NCI-H2196 treated with DMSO at 0.1 percent for 48 hours (cell line): ENCODE data around the gene CRMP1.
"Not testable (repeated sequence)": the region's sequence is repeated elsewhere in the genome, so short reads cannot be mapped to it uniquely, and the experiment has no call there.

Experiments
- DNase-seq: peaks from one replicate; lab custom pipeline; 2025; ENCODE audit not compliant: unreplicated experiment; lab: John Stamatoyannopoulos, UW

The CRMP1 gene

DNA sequence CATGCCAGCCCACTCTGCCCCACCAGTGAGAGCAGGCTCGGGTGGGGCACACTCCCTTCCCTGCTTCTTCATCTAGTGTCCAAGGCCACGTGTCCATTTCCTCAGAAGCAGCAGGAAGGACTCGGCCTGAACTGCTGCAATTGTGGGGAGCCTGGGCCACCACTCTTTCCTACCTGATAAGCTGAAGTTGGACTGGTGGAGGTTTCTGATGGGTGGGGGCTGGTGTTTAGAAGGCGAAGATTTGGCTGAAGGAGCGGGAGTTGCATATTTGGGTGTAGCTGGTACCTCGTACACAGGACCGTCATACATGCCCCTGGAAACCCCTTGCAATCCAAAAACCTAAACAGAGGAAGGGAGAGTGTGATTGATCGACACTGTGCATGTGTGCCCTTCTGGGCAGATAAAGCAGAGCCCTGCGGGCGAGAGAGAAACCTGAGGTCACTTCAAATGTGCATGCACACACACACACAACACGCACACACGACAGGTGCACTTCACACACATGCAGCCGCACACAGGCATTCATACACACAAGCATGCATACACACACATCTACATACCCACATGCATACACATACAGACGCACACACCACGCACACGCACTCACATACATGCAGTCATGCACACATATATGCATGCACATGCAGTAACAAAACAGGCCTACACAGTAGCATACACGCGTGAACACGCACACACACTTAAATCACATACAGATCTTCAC lies 67.4 kb downstream of the CRMP1 start:
- no peak for DNase-seq

DNA sequence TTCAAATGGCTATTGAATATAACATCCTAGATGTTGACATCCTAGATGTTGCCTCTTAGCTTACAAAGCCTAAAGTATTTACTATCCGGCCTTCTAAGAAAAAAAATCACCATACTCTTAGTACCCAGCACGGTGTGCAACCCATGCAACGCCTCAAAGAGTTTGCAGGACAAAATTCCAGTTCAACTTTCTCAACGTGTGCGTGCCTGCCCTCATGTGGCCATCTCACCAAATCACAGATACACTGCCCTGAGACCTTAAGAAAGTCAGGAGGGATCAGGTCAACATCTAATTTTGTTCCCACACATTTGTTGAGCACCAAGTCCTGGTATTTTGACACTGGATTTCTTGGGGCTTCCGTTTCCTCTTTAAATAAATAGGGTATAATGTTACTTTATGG lies 68.3 kb downstream of the CRMP1 start:
- DNase-seq = no peak

DNA sequence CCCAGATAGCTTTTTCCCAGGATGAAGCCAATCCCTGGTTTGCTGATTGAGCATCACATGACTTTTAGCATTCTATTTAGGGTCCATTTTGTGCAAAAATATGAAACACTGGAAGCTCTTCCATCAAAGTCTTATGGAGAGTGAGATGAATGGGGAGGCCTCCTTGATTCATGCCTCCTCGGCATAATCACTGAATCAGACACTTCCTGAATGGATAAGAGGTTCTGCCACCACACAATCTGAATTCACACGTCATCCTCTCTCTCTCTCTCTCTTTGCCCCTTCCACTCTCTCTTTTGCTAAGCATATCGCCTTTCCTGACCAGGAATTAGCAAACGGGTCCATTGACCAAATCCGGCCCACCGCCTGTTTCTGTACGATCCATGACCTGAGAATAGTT lies 68.7 kb downstream of the CRMP1 start:
- DNase-seq = no peak

DNA sequence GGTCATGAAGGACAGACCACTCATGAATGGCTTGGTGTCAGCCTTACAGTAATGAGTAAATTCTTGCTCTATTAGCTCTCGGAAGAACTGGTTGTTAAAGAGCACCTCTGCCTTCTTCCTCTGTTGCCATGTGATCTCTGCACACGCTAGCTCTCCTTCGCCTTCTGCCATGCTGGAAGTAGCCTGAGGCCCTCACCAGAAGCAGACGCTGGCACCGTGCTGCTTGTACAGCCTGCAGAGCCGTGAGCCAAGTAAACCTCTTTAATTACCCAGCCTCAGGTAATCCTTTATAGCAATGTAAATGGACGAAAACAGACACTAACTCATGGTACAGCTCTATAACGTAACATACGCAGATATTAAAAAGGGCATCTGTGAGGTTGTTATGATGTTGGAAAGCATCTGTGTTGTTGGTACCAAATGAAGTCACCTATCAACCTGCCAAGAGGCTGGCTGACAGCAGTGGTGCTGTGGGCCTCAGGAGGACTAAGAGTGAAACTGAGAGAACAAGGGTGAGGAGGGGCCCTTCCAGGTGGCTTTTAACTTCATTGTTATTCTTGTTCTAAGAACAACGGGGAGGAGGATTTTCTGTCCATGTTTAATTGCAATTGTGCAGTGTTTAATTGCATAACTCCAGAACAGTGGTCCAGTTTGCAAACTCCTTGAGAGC lies 69.2 kb downstream of the CRMP1 start:
- DNase-seq = no peak

DNA sequence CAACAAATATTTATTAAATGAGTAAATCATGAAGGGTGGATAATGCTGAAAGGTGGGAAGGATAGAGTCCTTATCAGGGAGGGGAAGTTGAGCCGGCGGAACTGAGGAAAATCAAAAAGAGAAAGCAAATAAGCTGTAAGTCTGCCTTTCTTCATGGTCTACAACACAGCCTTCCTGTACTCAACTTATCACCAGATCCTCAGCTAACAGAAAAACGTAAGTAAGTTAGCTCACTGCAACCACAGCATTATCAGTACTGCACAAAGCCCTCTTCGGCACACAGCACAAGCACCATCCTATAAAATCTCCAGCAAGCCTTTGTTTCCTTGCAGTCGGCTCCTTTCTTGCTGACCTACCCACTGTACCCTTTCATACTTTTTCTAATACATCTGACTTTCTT lies 70.3 kb downstream of the CRMP1 start:
- DNase-seq = no peak

DNA sequence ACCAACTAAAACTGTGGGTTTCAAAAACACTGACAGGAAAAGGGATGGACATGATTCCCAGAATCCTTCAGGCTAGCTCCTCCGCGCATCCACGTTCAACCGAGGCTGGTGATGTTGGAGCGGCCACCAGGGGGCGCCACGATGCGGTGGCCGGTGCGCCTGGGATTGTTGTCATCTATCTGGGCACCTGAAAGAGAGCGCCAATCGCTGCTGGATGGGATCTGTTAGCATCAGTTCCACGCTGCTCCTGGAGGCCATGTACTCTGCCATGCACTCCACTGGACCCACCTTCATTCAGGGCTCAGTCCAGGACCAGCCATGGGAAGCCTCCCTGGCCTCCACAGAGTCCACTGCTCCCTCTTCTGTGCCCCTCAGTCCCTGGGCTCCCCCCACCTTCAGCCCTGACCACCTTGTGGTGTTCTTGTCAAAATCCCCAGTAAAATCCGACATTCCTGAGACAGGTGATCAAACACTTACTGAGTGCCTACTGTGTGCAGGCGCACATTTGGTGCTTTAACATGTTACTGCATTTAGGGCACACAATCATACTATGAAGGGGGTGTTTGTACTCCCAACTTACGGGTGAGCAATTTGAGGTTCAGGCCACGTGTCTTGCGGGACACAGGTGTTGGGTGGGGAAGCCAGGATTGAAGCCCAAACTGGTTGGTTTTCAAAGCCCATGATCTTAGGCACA lies 71.1 kb downstream of the CRMP1 start:
- DNase-seq = no peak

DNA sequence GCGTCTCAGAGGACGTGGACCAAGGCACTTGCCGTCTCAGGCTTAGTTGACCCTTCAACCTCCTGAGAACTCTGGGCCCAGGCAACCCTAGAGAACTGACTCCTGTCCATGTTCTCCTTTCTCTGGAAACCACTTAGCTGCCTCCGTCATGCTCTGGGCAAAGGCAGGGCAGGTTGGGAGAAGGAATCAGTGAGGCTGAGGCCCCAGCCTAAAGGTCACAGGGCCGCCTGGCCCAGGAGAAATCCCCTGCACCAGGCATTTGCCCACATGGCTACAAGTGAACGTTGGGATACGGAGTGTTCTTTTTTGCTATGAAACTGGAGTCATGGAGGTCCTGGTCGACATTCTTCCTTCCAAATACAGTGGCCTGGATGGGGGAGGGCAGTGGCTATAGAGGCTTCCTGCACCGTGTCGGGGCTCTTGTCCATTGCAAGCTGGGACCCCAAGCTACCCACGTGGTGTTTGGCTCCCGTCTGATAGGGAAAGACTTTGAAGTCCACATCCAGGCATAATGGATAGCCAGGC lies 76.0 kb downstream of the CRMP1 start:
- DNase-seq = no peak

DNA sequence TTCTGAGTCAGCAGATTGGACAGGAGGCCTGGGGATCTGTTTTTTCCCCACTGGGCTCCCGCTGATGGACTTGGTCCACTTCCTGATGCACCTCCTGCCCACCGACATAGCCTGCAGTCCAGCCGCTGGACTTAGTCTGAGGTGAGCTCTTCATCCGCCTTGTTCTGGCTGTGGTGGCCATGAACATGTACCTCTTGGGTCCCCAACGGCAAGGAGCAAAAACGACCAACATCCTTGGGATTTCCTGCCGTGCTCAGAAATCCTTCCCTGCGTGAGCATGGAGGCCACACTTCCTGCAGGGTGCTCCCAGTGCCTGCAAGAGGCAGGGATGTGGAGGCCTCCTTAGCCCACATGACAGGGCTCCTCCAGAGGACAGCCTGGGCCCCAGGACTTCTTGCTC lies 76.8 kb downstream of the CRMP1 start:
- DNase-seq = no peak

DNA sequence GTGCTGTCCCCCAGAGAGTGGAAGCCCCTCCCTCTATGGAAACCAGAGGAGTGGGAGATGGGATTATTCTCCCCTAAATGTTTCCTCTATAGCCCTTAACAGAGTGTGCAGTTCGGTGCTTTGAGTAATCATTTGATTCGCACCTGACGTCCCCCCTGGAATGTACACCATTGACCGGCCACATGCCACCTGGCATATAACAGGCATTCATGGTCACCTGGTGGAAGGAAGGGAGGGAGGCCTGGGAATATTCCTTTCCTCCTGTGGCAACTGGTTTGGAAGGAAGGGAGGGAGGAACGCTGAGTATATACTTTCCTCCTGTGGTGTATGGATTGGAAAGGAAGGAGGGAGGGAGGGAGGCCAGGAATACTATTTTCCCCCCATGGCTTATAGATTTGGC lies 77.2 kb downstream of the CRMP1 start:
- DNase-seq = no peak

DNA sequence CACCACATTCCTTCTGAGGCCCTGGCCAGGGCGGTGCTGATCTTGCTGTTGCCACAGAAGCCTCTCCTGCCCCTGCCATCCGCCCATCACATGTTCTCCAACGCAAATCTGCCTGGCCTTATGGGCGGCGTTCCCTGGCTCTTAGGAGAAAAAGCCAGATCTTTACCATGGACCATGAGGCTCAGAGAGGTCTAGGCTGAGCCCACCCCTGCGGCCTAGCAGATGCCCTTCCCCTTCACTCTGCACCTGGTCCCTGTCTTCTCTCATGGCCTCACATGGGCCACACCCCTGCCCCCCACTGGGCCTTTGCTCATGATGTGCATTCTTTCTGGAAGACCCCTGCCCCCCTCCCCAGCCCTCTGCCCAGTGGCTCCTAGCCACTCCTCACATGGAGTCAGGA lies 78.5 kb downstream of the CRMP1 start:
- DNase-seq = no peak

DNA sequence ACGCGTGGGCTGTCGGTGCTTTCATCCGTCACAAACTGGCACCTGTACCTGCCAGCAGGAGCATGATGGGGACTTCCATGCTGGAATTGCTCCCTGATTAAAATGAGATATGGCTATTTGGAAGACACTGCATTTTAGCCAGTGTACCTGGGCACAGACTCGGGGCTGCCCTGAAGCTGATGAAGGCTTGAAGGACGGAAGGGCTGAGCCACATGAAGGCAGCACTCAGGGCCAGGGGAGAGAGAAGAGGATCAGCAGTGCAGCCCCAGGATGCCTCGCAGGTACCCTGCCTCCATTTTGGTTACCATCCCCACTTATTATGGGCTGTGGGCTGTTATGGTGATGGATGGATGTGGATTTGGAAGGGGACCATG lies 79.0 kb downstream of the CRMP1 start:
- no peak for DNase-seq

DNA sequence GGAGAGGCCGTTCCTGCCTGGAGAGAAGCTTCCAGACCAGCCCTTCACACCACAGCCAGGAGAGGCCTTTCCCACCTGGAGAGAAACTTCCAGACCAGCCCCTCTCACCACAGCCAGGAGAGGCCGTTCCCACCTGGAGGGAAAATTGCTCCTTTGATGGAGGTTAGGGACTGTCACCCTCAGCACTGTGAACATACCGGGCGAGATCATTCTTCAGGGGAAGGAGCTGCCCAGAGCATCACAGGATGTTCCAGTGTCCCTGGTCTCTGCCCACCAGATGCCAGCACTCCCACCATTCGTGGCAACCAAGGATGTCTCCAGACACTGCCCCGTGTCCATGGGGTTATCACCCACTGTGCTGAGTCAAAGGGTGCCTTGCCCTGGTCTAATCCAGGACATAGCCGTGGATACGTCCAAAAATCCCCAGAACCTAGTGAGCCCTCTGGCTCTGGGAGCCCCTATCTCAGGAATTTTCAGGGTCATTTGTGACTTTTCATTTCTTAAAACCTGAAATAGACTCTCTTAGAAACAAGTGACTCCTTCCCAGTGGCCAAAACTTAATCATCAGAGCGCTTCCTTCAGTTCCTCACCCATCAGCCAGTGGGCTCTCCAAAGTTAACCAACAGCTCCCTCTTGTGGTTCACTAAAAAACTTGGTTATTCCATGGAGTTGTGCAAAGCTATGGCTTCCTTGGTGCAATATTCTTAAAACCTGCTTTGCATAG lies 80.2 kb downstream of the CRMP1 start:
- peak; percentile 55 for DNase-seq

DNA sequence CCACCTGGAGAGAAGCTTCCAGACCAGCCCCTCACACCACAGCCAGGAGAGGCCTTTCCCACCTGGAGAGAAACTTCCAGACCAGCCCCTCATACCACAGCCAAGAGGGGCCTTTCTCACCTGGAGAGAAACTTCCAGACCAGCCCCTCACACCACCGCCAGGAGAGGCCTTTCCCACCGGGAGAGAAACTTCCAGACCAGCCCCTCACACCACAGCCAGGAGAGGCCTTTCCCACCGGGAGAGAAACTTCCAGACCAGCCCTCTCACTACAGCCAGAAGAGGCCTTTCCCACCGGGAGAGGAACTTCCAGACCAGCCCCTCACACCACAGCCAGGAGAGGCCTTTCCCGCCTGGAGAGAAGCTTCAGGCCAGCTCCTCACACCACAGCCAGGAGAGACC lies 80.8 kb downstream of the CRMP1 start:
- not testable (repeated sequence) for DNase-seq

DNA sequence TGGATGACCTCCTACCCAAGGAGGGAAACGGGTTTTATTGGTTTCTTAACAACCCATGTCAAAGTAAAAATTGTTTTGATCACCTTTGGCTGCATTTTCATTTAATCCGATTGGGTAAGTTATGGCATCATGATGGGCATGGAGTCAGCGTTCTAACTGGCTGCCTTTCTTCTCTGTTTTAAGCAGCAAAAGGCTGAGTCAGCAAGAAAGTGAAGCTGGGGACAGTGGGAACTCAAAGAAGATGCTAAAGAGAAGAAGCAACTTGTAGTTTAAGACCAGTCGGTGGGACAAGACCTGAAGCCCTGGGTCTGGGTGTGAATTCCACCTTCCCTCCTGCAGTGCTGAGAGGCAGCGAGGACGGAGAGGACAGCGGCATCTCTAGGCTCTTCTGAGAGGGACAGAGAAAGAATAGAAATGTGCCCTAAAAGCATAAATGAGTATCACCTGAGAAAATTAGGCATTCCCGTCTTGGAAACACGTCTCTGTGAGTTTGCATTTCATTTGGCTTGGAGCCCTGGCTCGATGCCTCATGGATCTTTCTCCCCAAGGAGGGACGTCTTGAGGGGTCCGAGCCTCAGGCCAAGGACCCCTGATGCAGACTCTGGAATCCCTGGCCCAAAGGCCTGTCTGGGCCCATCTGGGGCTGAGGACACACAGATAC lies 82.0 kb downstream of the CRMP1 start:
- no peak for DNase-seq

DNA sequence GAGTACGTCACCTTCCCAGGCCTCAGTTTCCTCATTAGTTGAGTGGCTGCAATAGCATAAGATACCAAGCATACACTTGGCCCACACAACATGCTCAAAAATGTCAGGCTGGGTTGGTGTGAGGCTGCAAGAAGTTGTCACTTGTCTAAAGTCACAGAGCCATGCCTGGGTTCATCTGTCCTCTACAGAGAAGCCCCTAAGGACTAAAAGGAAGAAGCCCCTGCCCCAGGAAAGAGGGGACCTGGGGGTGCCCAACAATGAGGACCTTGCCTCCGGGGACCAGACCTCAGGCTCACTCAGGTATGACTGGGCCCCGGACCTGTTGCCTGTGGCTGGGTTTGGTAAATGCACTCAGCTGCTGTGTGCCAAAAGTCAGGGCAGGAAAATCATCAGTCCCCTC lies 82.7 kb downstream of the CRMP1 start:
- DNase-seq = no peak

DNA sequence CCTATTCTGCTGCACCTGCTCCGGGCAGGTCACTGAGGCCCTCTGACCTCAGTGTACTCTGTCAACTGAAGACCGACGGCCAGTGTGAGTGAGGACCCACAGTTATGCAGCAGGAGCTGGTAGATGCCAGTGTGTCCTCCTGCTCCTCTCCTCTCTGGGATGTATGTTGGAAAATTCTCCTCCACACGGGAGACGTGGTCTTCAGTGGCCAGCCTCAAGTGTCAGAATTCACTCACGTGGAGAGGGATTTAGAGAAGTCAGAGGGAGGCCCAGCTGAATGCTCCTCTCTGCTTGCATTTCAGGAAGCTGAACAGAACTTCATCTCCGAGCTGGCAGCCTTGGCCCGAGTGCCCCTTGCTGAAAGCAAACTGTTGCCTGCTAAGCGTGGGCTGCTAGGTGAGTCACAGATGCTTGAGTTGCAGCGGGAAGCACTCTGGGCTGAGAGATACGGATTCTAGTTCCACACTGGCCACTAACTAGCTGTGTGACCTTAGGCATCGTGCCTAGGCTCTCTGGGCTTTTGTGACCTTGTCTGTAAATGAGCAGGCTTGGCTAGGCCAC lies 83.6 kb downstream of the CRMP1 start:
- no peak for DNase-seq

DNA sequence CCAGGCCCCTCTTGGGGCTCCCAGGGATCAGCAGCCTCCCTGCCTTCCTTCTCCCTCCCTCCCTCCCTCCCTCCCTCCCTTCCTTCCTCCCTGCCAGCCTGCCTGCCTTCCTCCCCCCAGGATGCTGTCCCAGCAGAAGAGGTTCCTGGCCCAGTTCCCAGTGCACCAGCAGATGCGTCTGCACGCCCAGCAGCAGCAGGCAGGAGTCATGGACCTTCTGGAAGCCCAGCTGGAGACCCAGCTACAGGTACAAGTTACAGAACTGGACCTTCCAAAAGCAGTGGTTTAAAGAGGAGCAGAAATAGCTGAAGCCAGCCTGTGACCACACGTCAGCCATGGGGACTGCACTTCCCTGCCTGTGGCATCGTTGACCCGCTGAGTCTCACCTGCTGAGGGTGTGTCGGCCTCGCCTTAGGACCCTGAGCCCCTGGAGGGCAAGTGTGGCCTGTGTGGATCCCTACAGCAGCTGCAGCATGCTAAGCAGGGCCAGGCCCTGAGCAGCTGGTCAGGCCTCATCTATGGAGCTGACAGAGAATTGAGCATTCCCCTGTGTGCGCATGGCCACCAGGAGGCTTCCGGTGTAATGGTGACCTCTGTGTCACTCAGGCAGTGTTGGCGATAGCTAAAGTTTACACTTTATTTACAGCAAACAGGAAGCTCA lies 84.7 kb downstream of the CRMP1 start:
- DNase-seq = peak; percentile 80

DNA sequence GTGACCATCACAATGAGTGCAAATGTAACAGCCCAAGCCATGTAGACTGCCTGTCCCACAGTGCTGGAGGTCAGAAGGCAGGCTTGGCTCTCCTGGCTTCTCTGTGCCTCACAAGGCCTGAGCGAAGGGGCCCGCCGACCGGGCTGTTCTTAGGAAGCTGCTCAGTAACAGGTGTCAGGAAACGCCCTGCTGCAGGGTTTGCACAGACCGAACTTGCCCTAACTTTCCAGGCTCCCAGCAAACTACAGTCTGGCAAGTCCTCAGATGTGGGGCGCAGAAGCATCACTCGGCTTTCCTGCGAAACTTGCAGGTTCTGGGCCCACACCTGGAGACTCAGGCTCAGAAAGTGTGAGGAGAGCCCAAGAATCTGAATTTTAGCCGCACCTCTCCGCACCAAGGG lies 87.6 kb downstream of the CRMP1 start:
- no peak for DNase-seq

DNA sequence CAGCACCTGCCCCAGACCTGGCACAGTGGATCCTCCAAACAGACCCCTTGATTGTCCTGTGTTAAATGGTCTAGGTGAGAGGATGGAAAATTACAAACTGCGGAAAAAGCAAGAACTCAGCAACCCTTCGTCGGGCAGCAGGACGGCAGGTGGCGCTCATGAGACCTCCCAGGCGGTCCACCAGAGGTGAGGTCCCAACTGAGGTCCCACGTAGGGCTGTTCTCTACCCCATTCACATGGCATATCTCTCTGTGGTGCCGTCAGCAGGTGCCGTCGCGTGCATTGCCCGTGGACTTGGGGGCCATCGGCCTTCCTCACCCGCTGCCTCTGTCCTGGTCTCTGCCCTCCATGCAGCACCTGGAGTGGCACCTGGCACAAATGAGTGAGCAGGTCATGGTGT lies 88.2 kb downstream of the CRMP1 start:
- DNase-seq = no peak

DNA sequence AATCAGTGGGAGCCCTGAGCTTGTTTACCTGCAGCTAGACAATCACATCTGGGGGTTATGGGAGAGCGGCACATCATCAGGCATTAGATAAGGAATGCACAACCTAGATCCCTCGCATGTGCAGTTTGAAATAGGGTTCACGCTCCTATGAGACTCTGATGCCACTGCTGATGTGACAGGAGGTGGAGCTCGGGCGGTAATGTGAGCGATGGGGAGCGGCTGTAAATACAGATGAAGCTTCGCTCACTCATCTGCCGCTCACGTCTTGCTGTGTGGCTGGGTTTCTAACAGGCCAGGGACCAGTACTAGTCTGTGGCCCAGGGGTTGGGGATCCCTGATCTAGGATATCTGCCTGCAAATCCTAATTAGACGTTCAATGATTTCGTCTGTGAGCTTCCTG lies 90.3 kb downstream of the CRMP1 start:
- DNase-seq = no peak
